NCI-H345 treated with DMSO at 0.1 percent for 48 hours (cell line): Measurements from ENCODE around the gene CAPSL.
"Not testable (repeated sequence)": the region's sequence is repeated elsewhere in the genome, so short reads cannot be mapped to it uniquely, and the experiment has no call there.

Source experiments
- DNase-seq: peaks from one replicate; lab custom pipeline; 2025; ENCODE audit not compliant: unreplicated experiment; lab: John Stamatoyannopoulos, UW

CAPSL gene

GRCh38 chr5:35938568-35939227 is at the start of gene CAPSL:
TSS of gene CAPSL (minus strand) at chr5:35938622. CDS start at chr5:35921120, 17,502 bp downstream.
- no peak for DNase-seq

DNA sequence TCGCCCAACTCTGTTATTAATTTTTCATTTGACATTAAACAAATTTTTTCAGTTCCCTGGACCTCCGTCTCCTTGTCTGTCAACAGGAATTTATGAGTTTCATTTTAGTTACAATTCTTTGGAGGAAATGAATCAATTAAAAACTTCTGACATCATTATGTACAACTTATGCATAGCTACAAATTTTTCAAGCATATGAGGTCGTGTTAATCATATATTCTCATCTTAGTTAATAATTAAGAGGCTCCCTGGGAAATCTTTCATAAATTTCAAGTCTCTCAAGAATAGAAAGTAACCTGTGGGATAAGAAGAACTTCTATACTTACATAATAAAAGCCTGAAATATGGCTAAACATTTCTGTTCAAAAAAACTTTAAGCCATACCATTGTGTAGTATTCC is 49.4 kb upstream of the CAPSL start:
- DNase-seq: no peak

GRCh38 chr5:35979715-35980114 is 41.3 kb upstream of the CAPSL start:
- no peak for DNase-seq

DNA sequence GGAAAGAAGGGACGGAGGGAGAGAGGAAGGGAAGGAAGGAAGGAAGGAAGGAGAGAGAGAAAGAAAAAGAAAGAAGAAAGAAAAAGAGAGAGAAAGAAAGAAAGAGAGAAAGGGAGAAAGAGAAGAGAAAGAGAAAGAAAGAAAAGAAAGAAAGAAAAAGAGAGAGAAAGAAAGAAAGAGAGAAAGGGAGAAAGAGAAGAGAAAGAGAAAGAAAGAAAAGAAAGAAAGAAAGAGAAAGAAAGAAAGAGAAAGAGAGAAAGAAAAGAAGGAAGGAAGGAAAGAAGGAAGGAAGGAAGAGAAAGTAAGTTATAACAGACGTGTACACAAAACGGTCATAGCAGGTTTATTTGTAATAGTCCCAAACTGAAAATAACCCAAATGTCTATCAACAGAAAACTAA is 38.4 kb upstream of the CAPSL start:
- DNase-seq: not testable (repeated sequence)

DNA sequence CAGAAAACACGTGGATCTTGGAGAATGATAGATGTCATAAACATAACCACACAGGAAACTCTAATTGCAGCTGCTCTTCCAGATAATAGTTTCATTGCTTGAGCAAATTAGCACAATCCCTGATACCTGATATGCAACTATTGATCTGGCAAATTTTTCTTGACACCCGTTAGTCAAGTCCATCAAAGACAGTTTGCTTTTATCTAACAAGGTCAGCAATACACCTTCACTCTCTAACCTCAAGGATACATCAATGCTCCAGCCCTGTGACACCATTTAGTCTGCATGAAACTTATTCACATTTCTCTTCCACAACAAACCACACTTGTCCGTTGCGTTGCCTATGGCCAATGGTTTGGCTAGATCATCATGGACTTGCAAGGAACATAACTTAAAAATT is 36.1 kb upstream of the CAPSL start:
- DNase-seq: no peak

GRCh38 chr5:35971878-35972210 is 33.4 kb upstream of the CAPSL start:
- no peak for DNase-seq

GRCh38 chr5:35971186-35971877 is 32.9 kb upstream of the CAPSL start:
- no peak for DNase-seq

DNA sequence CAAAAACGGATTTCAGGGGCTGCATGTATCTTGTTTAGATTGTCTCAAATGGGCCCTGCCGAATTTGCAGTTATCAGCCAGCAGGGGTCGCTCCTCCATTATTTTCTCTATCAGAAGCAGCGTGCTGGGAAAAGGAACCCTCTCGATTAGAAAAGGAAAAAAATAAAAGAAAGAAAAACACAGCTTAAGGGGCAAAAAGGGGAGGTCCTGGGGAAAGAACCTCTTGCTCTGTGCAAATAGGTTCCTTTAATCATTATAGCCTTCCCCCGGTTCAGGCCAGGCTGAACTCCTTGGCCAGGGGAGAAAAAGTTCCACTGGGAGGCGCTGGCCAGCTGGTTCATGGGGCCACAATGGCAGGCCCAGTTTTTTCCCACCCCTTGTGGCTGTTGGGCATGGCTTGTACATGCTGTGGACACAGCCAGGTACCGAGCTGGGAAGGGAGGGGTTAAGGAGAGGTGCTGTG is 25.0 kb upstream of the CAPSL start:
- DNase-seq: no peak

DNA sequence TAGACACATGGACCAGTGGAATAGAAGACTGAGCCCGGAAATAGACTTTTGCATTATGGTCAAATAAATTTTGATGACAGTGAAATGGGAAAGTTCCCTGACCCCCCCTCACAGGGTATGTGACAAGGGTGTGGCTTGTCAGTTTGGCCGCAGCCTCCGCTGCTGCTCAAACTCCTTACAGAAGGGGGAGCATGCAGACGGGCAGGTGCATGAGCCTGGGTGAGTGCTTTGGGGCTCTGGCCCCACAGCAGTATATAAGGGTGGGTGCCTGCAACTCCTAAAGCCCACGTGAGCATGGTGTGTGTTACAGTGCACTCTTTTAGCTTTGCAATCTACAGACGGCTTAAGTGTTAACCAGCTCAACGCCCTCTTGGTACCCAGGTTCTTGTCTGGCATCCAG is 21.9 kb upstream of the CAPSL start:
- no peak for DNase-seq

DNA sequence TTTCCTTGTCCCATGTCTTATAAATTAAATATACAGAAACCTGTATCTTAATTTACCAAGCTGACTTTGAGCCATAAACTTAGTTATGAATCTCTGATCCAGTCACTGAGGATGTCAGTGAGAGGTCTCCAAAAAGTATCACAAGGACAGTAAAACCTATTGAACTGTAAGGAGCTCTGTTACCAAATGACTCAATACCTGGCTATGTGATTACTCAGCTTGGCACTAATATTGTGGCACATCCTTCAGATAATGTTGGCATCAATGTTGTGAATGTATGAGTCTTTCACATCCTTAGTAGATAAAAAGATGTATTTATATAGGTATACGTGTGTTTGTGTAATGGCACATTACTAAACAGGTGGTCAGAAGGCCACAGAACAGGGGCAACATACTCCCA is 18.0 kb upstream of the CAPSL start:
- no peak for DNase-seq

DNA sequence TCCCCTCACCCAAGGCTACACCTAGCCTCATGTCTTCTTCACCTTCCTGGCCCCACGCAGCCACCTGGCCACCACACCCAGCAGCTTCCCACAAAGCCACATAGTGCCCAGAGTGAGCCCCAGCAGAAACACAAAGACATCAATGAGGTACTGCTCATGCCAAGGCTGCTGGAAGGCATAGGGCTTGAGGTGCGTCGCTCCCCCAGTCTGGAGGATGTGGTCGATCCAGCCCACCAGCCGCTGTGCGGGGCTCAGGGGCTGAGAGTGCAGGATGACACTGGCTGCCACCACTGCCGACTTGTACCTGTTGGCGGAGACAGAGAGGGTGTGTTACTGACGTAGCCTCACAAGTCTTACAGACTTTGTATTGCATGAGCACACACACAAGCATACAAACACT is 15.8 kb upstream of the CAPSL start:
- DNase-seq: no peak

DNA sequence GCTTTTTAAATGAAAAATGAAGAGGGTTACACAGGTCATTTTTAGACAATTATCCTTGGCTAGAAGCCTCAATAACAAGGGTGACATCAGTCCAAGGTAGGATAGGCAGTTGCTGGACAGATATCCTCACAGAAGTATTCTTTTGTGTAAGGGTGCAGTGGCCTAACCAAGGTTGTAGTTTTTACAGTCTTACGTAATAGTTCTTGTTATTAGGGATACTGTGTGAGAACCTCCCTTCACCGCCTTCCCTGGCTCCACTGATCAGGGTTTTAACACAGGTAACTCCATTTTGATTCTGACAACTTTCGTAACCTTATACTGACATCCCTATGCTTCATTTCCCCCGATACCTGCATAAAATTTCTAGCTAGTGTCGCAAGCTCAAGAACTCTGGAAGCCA is 8.7 kb upstream of the CAPSL start:
- no peak for DNase-seq

DNA sequence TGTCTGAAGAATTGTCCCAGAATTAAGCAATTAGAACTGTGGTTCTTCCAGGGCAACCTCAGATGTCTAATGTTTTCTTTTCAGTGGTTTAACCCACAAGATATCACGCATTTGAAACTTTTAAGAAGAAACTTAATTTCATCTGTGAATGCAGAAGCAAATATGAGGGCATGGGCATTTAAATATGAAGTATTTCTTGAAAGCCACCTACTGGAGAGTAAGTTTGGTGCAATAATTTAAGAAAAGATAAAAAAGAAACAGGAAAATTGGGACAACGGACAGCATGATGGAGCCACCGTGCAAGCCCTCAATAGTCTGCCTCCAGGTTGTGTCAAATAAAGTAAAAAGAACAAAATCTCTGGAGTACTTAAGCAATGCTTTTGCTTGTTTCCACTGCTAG is 1.2 kb upstream of the CAPSL start:
- no peak for DNase-seq

DNA sequence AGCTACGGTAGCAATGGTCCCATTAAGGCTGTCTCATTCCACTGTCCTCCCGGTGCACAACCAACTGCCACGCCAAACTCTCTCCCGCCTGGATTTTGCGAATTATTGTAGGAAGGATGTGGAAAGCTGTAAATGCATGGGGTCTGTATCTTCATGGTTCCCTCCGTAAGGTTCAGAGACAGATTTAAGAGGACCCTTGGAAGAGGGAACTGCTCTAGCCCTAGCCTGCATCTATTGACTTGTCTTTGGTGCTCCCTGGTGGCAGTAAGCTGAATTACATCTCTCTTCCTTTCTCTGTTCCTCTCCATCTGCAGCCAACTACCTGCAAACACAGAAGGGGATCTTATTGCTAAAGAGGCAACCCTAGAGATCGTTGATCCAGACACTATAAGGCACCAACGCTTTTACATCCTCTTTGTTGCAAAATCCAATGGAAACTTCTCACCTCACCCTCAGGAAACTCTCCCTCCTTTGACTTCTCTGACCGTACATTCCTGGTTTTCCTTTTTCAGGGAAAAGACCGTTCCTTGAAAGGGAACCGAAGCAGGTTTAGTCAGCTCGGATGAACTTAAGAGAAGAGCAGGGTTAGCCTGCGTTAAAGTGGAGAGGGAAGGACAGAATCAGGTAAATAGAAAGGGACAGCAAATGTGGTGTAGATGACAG is 11.9 kb downstream of the CAPSL start:
- DNase-seq: peak; percentile 3

- no peak for DNase-seq
These were observed 13.3 kb downstream of the CAPSL start for GRCh38 chr5:35924950-35925722.

DNA sequence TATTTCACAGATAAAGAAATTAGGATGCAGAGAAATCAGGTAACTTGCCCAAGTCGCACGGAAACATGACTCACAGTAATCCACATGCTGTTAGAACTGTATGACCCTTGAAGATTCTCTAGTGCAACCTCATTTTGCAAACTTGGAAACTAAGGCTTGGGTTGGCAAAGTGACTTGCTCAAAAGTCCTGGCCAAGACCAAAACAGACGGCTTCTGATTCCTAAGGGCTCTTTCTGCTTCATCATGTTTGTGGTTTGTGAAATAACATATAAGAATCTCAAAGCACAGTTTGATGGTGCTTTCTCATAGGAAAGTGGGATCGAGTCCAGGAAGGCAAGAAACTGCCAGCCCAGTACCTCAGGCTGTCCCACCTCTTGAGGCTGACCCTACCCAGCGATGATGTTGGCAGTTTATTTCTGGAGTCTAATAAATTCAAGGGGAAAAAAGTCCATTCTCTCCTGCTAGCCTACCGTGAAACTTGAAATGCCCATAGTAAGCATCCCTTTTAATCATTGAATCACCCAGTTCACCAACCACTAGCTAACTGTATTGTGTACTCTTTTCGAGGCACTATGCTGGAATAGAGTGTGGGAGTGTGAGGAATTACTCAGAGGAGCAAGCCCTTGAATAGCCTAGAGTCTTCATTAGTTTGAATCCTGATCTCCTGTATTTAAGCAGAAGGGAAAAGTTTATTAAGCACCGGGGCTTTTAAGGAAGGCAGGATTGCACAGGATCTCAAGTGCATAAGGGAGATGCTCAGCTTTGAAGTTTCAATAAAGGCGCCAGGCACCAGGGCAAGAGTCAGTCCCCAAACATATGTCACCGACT is 14.1 kb downstream of the CAPSL start:
- DNase-seq: no peak

DNA sequence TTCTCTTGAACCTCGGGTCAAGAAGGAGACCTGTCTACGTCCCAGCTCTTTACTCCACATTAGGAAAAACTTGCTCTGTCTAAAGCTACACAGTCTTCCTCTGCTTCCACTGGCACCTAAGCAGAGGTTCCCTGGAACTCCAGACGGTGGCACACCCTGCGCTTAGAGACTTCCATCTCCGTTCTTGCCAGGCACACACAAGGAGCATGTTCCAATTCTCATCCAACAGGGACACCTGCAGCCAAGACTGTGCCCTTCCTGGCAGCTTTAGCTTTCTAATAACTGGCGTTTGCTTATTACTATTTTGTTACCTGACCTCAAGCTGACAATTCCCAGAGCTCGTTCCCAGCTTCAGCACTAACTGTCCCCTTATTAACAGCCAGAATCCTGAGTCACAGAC is 16.0 kb downstream of the CAPSL start:
- no peak for DNase-seq

GRCh38 chr5:35921930-35922329 is 16.5 kb downstream of the CAPSL start:
- no peak for DNase-seq

DNA sequence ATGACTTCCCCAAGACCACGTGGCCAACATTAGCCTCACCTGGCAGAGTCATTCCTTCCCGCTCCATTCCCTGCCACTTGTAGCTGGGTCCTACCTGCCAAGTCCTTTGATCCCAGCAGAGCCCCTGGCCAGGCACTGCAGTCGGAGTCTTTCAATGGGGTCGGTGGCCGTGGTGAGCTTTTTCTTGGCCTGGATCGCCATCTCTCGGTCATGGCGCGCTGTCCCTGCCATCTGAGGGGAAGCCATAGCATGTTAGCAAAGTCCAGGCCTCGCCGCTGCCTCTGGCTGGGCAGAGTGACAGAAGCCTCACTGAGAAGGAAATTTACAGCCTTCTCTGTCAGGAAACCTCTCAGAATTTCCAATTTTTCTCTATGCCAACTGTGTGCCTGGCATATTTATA is 17.5 kb downstream of the CAPSL start:
- DNase-seq: no peak

- DNase-seq: no peak
These were observed 19.2 kb downstream of the CAPSL start for GRCh38 chr5:35919191-35919590.

DNA sequence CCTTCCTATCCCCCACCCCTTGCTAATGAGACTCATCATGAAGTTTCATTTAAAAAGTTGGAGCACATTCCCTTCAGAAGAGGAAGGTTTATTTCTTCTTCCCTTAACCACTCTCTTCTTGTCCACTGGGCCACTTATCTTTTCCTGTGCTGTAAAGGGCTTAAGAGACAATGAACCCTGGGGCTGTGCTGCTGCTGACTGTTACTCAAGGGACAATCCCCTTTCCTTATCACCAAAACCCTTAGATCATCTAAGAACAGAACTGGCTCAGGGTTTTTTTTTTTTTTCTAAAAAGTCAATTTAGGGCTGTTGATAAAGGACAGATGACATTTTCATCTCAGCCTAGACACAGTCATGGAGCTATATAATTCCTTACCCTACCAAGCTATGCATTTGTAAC is 29.6 kb downstream of the CAPSL start:
- no peak for DNase-seq
